SU-DHL-6 (cell line): ENCODE measurements around the gene LRRC46.

Source experiments
- H2AFZ ChIP-seq: fragments of 200-600 bp; sonication (generic); 2 replicates; pipeline ENCODE4 v1.6.1; 2014; ENCODE audit warnings: low read depth, mild to moderate bottlenecking, moderate library complexity, mixed read lengths, antibody characterized with exemption, low read length; ENCODE audit not compliant: severe bottlenecking
- H3F3A ChIP-seq: fragments of 200-600 bp; shearing (Covaris generic); 2 replicates; pipeline ENCODE4 v1.6.0; 2016; ENCODE audit warnings: antibody characterized with exemption, mild to moderate bottlenecking; ENCODE audit not compliant: insufficient read depth
- H3K27ac ChIP-seq: fragments of 200-600 bp; sonication (generic); 2 replicates; pipeline ENCODE4 v1.5.1; 2016; ENCODE audit warnings: low read depth, mild to moderate bottlenecking, low read length, moderate library complexity, mixed read lengths
- H3K27me3 ChIP-seq: fragments of 200-600 bp; sonication (generic), shearing (Covaris generic); 2 replicates; pipeline ENCODE4 v1.6.0; 2014; ENCODE audit warnings: mild to moderate bottlenecking, low read length
- H3K36me3 ChIP-seq: fragments of 200-600 bp; sonication (generic); 2 replicates; pipeline ENCODE4 v1.6.1; 2014; ENCODE audit warnings: mild to moderate bottlenecking, low read length, mixed read lengths
- H3K4me2 ChIP-seq: fragments of 300-600, 200-600 bp; shearing (Covaris generic), sonication (generic); 2 replicates; pipeline ENCODE4 v1.6.0; 2014; ENCODE audit warnings: low read length, low read depth, mild to moderate bottlenecking; ENCODE audit not compliant: poor library complexity, severe bottlenecking
- H3K4me3 ChIP-seq: fragments of 200-600 bp; sonication (generic); 2 replicates; pipeline ENCODE4 v1.5.1; 2014; ENCODE audit warnings: antibody characterized with exemption, low read length, mild to moderate bottlenecking, mixed read lengths; ENCODE audit not compliant: insufficient read depth, poor library complexity, severe bottlenecking
- H3K79me2 ChIP-seq: fragments of 200-600 bp; sonication (generic); 2 replicates; pipeline ENCODE4 v1.6.1; 2014; ENCODE audit warnings: mild to moderate bottlenecking, low read length, moderate library complexity; ENCODE audit not compliant: insufficient read depth
- H3K9ac ChIP-seq: fragments of 200-600 bp; sonication (generic); 2 replicates; pipeline ENCODE4 v1.7.0; 2014; ENCODE audit warnings: mild to moderate bottlenecking, low read length
- H3K9me2 ChIP-seq: fragments of 200-600 bp; sonication (generic); replicated peaks from 2 replicates; pipeline ENCODE4 v1.6.1; 2014; ENCODE audit warnings: low read length; ENCODE audit not compliant: insufficient read depth
- H3K9me3 ChIP-seq: fragments of 200-600 bp; sonication (generic); 2 replicates; pipeline ENCODE4 v1.6.1; 2014; ENCODE audit warnings: low read length, mixed read lengths; ENCODE audit not compliant: insufficient read depth
- H4K20me1 ChIP-seq: fragments of 200-600 bp; sonication (generic); 2 replicates; pipeline ENCODE4 v1.6.1; 2014; ENCODE audit warnings: low read depth, mild to moderate bottlenecking, antibody characterized with exemption, low read length, moderate library complexity, mixed read lengths
- CTCF ChIP-seq: fragments of 200-600 bp; sonication (generic); IDR thresholded peaks from one replicate; pipeline ENCODE4 v1.5.1; 2017; ENCODE audit warnings: antibody characterized with exemption, mild to moderate bottlenecking, low read length, moderate library complexity; ENCODE audit not compliant: insufficient read depth, poor library complexity, severe bottlenecking
- EZH2phosphoT487 ChIP-seq: fragments of 200-600 bp; sonication (generic), shearing (Covaris generic); conservative IDR thresholded peaks from 2 replicates; pipeline ENCODE4 v1.6.1; 2018; ENCODE audit warnings: mild to moderate bottlenecking, antibody characterized with exemption, low read length, moderate library complexity, mixed read lengths

LRRC46 gene

GRCh38 chr17:47831003-47831933, at the start of gene LRRC46, which contains the start of gene MRPL10:
TSS of gene LRRC46 (plus strand) at chr17:47831670. CDS start at chr17:47831990, 320 bp downstream.
TSS of gene MRPL10 (minus strand) at chr17:47831541. CDS start at chr17:47831511, 30 bp downstream.
- Histone ChIP-seq H3K9ac (peak within 1 kb of the TSS; percentile 78), H3K27me3 (no peaks in the 10 kb centered on the region), H3F3A (no peaks in the 10 kb centered on the region), H4K20me1 (no peaks in the 10 kb centered on the region), H3K36me3 (peaks cover 2% of the 10 kb centered on the region; the same call in 1 of the 2 replicates), H3K79me2 (peaks cover 14% of the 10 kb centered on the region), H3K4me3 (peak within 1 kb of the TSS; percentile 82), H3K9me2 (no peaks in the 10 kb centered on the region), H3K4me2 (peak within 1 kb of the TSS; percentile 99), H2AFZ (peak within 1 kb of the TSS; percentile 83), H3K9me3 (no peaks in the 10 kb centered on the region), H3K27ac (peak within 1 kb of the TSS; percentile 23)
- no peak for TF ChIP-seq EZH2phosphoT487
- peak; percentile 36 for TF ChIP-seq CTCF

- Histone ChIP-seq H3K27me3 (no peaks in the 10 kb centered on the region), H3K9ac (no peak overlapping the region), H3K9me2 (no peaks in the 10 kb centered on the region), H2AFZ (no peak overlapping the region), H3K9me3 (no peaks in the 10 kb centered on the region), H3K4me3 (no peak overlapping the region), H3F3A (no peaks in the 10 kb centered on the region), H4K20me1 (no peaks in the 10 kb centered on the region), H3K79me2 (no peaks in the 10 kb centered on the region), H3K27ac (no peak overlapping the region), H3K36me3 (no peaks in the 10 kb centered on the region), H3K4me2 (no peak overlapping the region)
- TF ChIP-seq CTCF (no peak), EZH2phosphoT487 (no peak)
These were observed 45.8 kb upstream of the LRRC46 start for GRCh38 chr17:47785538-47786123.

- Histone ChIP-seq H3F3A (no peaks in the 10 kb centered on the region), H3K9me2 (no peaks in the 10 kb centered on the region), H3K9ac (no peak overlapping the region), H3K9me3 (no peaks in the 10 kb centered on the region), H3K4me3 (no peak overlapping the region), H3K79me2 (no peaks in the 10 kb centered on the region), H2AFZ (no peak overlapping the region), H3K36me3 (no peaks in the 10 kb centered on the region), H3K27me3 (0 out of 2 replicates have a peak, but pooled peaks cover 3% of the 10 kb centered on the region), H3K4me2 (no peak overlapping the region), H4K20me1 (no peaks in the 10 kb centered on the region), H3K27ac (no peak overlapping the region)
- TF ChIP-seq EZH2phosphoT487, result no peak
- TF ChIP-seq CTCF, result no peak
These were observed 41.6 kb upstream of the LRRC46 start for GRCh38 chr17:47789611-47790561.
